HG02970 (cell line): ENCODE data around the gene SLC12A3.
"Not testable (repeated sequence)": the region's sequence is repeated elsewhere in the genome, so short reads cannot be mapped to it uniquely, and the experiment has no call there.

Experiments
- ATAC-seq: cut with Tn5 transposase; IDR thresholded peaks from one replicate; pipeline ENCODE4 v1.9.1; 2021; ENCODE audit warnings: mild to moderate bottlenecking, moderate library complexity, moderate number of reproducible peaks; ENCODE audit not compliant: unreplicated experiment, low FRiP score

The SLC12A3 gene

GRCh38 chr16:56866955-56867830 is 2.2 kb downstream of the SLC12A3 start:
- ATAC-seq: no peak

GRCh38 chr16:56868175-56868574 is 3.2 kb downstream of the SLC12A3 start:
- no peak for ATAC-seq

- not testable (repeated sequence) for ATAC-seq
Observed at GRCh38 chr16:56868766-56869165, 3.8 kb downstream of the SLC12A3 start.

GRCh38 chr16:56869513-56870275 is 4.7 kb downstream of the SLC12A3 start:
- no peak for ATAC-seq

- ATAC-seq: no peak
Observed at GRCh38 chr16:56870276-56870888, 5.4 kb downstream of the SLC12A3 start.

GRCh38 chr16:56871172-56871593 is 6.2 kb downstream of the SLC12A3 start:
- ATAC-seq: no peak

GRCh38 chr16:56872863-56873391 is 7.9 kb downstream of the SLC12A3 start:
- ATAC-seq: no peak

- ATAC-seq: no peak
Observed at GRCh38 chr16:56874800-56875199, 9.8 kb downstream of the SLC12A3 start.

GRCh38 chr16:56876048-56876447 is 11.0 kb downstream of the SLC12A3 start:
- ATAC-seq: no peak

GRCh38 chr16:56877486-56878182 is 12.6 kb downstream of the SLC12A3 start:
- ATAC-seq: no peak

GRCh38 chr16:56878282-56878854 is 13.4 kb downstream of the SLC12A3 start:
- no peak for ATAC-seq

GRCh38 chr16:56879276-56879675 is 14.3 kb downstream of the SLC12A3 start:
- ATAC-seq: no peak

GRCh38 chr16:56880176-56880575 is 15.2 kb downstream of the SLC12A3 start:
- ATAC-seq: no peak

- ATAC-seq: no peak
Observed at GRCh38 chr16:56880685-56881084, 15.7 kb downstream of the SLC12A3 start.

GRCh38 chr16:56882077-56882800 is 17.2 kb downstream of the SLC12A3 start:
- no peak for ATAC-seq

GRCh38 chr16:56883586-56883985 is 18.6 kb downstream of the SLC12A3 start:
- ATAC-seq: no peak

- no peak for ATAC-seq
Observed at GRCh38 chr16:56884026-56884582, 19.1 kb downstream of the SLC12A3 start.

GRCh38 chr16:56884929-56885328 is 19.9 kb downstream of the SLC12A3 start:
- ATAC-seq: not testable (repeated sequence)
